PC-9 (cell line): ENCODE measurements around the gene NXN.
A peak's percentile ranks its signal among the peaks of the same experiment; 100 is the strongest.

Experiments
- EZH2 ChIP-seq: fragments of 200-600 bp; sonication (generic); IDR thresholded peaks from 2 replicates; pipeline ENCODE4 v1.8.0; 2017; ENCODE audit warnings: antibody characterized with exemption, low read depth
- TF ChIP-seq, protein P1 (sequence below): fragments of 200-600 bp; sonication (generic); conservative IDR thresholded peaks from 2 replicates; pipeline ENCODE4 v1.6.1; 2017; ENCODE audit warnings: mixed run types, antibody characterized with exemption, mild to moderate bottlenecking, moderate library complexity

DNA sequence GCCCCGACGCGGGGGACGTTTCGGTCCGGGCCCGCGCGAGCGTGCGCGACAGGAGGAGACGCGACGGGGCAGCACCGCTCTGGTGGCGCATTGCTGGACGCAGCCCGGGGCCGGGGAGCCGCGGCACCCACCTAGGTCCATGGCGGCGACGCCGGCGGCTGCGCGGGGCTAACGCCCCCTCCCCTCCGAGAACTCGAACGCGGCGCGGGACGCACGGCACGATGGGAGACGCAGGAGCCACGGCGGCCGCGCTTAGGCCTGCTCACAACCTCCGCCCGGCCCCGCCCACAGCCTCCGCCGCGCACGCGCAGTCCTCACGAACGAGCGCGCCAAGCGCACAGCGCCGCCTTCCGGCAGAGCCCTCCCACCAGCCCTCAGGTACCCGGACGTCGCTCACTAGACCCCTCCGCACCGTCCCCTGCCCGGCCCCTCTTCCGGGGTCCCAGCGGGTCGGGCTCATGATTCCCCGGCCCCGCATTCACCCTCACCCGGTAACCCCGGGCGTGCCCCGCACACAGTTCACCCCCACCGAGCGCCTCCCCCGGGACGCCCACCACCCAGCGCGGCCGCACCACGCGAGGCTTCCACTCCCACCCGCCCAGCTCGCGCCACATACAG lies 227.5 kb downstream of the NXN start, which contains the start of gene GEMIN4:
- TF ChIP-seq, protein P1, sequence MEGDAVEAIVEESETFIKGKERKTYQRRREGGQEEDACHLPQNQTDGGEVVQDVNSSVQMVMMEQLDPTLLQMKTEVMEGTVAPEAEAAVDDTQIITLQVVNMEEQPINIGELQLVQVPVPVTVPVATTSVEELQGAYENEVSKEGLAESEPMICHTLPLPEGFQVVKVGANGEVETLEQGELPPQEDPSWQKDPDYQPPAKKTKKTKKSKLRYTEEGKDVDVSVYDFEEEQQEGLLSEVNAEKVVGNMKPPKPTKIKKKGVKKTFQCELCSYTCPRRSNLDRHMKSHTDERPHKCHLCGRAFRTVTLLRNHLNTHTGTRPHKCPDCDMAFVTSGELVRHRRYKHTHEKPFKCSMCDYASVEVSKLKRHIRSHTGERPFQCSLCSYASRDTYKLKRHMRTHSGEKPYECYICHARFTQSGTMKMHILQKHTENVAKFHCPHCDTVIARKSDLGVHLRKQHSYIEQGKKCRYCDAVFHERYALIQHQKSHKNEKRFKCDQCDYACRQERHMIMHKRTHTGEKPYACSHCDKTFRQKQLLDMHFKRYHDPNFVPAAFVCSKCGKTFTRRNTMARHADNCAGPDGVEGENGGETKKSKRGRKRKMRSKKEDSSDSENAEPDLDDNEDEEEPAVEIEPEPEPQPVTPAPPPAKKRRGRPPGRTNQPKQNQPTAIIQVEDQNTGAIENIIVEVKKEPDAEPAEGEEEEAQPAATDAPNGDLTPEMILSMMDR = peak; percentile 92
- no peak for TF ChIP-seq EZH2
